ENCODE data around the gene SART1.
A peak's percentile ranks its signal among the peaks of the same experiment; 100 is the strongest.
"Not testable (repeated sequence)": the region's sequence is repeated elsewhere in the genome, so short reads cannot be mapped to it uniquely, and the experiment has no call there.

SART1 gene

DNA sequence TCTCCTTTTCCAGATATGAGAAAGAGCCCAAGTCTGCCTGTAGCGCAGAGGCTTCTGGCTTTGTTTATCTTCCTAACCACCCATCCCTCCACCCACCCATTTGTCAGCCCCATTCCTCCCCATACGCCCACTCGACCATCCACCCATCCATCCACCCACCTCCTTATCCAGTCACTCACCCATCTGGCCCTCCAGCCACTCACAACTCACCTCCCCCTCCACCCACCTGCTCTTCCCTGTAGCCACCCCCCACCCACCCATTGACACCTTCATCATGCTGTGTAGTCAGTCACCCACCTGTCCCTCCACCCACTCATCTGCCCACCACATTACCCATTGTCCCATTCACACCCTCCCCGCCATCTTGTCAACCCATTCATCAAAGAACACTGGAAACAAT, 55.8 kb downstream of the SART1 start:
- peaks cover 20% of the 10 kb centered on the region for H3K4me1 Mint-ChIP-seq (ENCODE audit: low read depth)
- no peak overlapping the region for H3K27ac Mint-ChIP-seq
- no peaks in the 10 kb centered on the region for H3K9me3 Mint-ChIP-seq
- H3K27me3 Mint-ChIP-seq: peaks cover 14% of the 10 kb centered on the region
- H3K4me3 Mint-ChIP-seq: no peak overlapping the region
- DNase-seq: no peak
- H3K36me3 Mint-ChIP-seq (ENCODE audit: low read depth): no peaks in the 10 kb centered on the region

GRCh38 chr11:66020212-66020611, 58.7 kb downstream of the SART1 start:
- Mint-ChIP-seq H3K27me3 (peaks cover 5% of the 10 kb centered on the region), H3K4me1 (ENCODE audit: low read depth) (peaks cover 23% of the 10 kb centered on the region), H3K27ac (no peak overlapping the region), H3K36me3 (ENCODE audit: low read depth) (no peaks in the 10 kb centered on the region), H3K9me3 (no peaks in the 10 kb centered on the region), H3K4me3 (no peak overlapping the region)
- no peak for DNase-seq

DNA sequence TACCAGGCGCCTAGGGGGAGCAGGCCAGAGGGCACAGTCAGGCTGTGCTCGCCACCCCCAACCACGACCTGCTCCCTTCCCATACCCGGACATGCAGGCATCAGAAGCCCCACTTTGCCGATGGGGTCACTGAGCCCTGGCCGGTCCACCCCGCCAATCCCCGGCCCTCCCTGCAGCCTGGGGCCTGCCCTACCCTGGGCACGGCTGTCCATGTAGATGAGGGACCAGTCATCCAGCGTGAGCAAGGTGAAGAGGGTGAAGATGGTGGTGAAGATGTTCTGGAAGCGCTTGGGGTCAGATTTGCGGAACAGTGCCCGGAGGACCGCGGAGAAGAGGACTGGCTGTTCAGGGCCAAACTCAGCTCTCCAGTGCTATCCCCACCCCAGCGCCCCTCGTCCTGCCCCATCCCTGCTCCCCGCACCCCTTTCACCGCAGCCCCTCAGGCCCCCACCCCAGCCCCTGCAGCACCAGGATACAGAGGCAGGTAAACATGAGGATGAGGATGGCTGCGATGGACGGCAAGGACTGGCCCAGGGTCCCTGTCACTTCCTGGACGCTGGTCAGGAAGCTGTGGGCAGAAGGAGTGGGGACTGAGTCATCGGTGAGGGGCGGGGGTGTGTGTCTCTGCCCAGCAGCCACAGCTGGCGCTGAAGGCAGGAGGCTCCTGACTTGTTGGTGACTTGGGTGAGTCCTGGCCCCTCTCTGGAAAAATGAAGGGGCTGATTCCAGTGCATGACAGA, 59.3 kb downstream of the SART1 start:
- DNase-seq: no peak
- H3K36me3 Mint-ChIP-seq (ENCODE audit: low read depth): no peaks in the 10 kb centered on the region
- peaks cover 5% of the 10 kb centered on the region for H3K27me3 Mint-ChIP-seq
- H3K27ac Mint-ChIP-seq: peak overlapping the region; percentile 26
- H3K4me3 Mint-ChIP-seq: no peak overlapping the region
- no peaks in the 10 kb centered on the region for H3K9me3 Mint-ChIP-seq
- peaks cover 23% of the 10 kb centered on the region for H3K4me1 Mint-ChIP-seq (ENCODE audit: low read depth)

- peak; percentile 91 for DNase-seq
- peak overlapping the region; percentile 44 for H3K4me3 Mint-ChIP-seq
- H3K36me3 Mint-ChIP-seq (ENCODE audit: low read depth): no peaks in the 10 kb centered on the region
- no peaks in the 10 kb centered on the region for H3K9me3 Mint-ChIP-seq
- H3K27ac Mint-ChIP-seq: no peak overlapping the region
- H3K27me3 Mint-ChIP-seq: peaks cover 5% of the 10 kb centered on the region
- peaks cover 18% of the 10 kb centered on the region for H3K4me1 Mint-ChIP-seq (ENCODE audit: low read depth)
These were observed 61.1 kb downstream of the SART1 start for GRCh38 chr11:66022401-66023185.

DNA sequence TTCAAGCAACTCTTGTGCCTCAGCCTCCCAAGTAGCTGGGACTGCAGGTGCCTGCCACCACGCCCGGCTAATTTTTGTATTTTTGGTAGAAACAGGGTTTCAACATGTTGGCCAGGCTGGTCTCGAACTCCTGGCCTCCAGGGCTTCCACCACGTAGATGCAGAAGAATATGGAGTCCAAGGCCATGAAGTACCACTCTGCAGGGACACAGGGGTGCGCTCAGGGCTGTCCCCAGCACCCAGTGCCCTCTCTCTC, 61.6 kb downstream of the SART1 start:
- H3K4me1 Mint-ChIP-seq (ENCODE audit: low read depth): peaks cover 16% of the 10 kb centered on the region
- not testable (repeated sequence) for H3K27ac Mint-ChIP-seq; H3K36me3 Mint-ChIP-seq (ENCODE audit: low read depth)

GRCh38 chr11:66026017-66026529, 64.5 kb downstream of the SART1 start, which contains the start of gene CATSPER1:
Gene CATSPER1, minus strand, starts transcription at chr11:66026479. Its CDS starts 100 bp downstream, at chr11:66026379.
- Mint-ChIP-seq H3K4me1 (ENCODE audit: low read depth) (peaks cover 13% of the 10 kb centered on the region), H3K36me3 (ENCODE audit: low read depth) (no peaks in the 10 kb centered on the region), H3K27ac (no peak within 1 kb of the TSS), H3K9me3 (no peaks in the 10 kb centered on the region), H3K27me3 (peaks cover 5% of the 10 kb centered on the region), H3K4me3 (no peak within 1 kb of the TSS)
- DNase-seq: no peak

More for the DNA sequence above, 61.6 kb downstream of the SART1 start:
- not testable (repeated sequence) for DNase-seq, H3K27me3 Mint-ChIP-seq, H3K9me3 Mint-ChIP-seq, H3K4me3 Mint-ChIP-seq

Data from activated T-cell treated with anti-CD3 and anti-CD28 coated beads, Interleukin-2, amount 50 U/mL, for 24 hours (primary cell).